H7 (cell line): ENCODE measurements around the gene DNAH10. TPM values are rescaled to one million over a fixed set of nuclear protein-coding genes. Genes with fewer than 3 reads are reported as not detected.
"Not testable (repeated sequence)": the region's sequence is repeated elsewhere in the genome, so short reads cannot be mapped to it uniquely, and the experiment has no call there.

Source experiments
- DNase-seq: peaks from one replicate; pipeline ENCODE4 v3.0.0; 2012
- H3K27me3 ChIP-seq: 2 replicates; pipeline ENCODE4 v1.6.0; 2011; ENCODE audit warnings: mild to moderate bottlenecking, low read length; ENCODE audit not compliant: control insufficient read depth, insufficient read depth
- H3K36me3 ChIP-seq: replicated peaks from 2 replicates; pipeline ENCODE4 v1.5.1; 2011; ENCODE audit warnings: low read length; ENCODE audit not compliant: control insufficient read depth, insufficient read depth
- H3K4me3 ChIP-seq: 2 replicates; pipeline ENCODE4 v1.5.1; 2011; ENCODE audit warnings: low read depth, mild to moderate bottlenecking, control low read depth, low read length, moderate library complexity; ENCODE audit not compliant: insufficient read depth
- total RNA-seq: library from RNA; depleted of rRNA; stranded (reverse); fragments of >200 nt; shearing (Covaris generic); gene quantifications from 2 replicates; pipeline ENCODE4 v1.2.3, GENCODE V29; 2014

DNAH10 gene
- total RNA-seq, 1 experiment from 2014 or later: 0.03 TPM

DNA sequence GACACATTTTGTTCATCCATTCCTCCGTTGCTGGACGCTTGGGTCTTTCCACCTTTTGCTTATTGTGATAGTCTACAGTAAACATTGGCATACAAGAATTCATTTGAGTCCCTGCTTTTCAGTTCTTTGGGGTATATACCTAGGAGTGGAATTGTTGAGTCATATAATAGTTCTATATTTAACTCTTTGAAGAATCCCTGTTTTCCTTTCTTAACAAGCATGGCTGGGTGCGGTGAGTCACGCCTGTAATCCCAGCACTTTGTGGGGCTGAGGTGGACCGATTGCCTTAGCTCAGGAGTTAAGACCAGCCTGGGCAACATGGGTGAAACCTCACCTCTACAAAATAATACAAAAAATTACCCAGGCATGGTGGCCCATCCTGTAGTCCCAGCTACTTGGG, 135.1 kb downstream of the DNAH10 start:
- Histone ChIP-seq H3K27me3 (no peaks in the 10 kb centered on the region), H3K36me3 (no peaks in the 10 kb centered on the region), H3K4me3 (no peak overlapping the region)
- DNase-seq: no peak

DNA sequence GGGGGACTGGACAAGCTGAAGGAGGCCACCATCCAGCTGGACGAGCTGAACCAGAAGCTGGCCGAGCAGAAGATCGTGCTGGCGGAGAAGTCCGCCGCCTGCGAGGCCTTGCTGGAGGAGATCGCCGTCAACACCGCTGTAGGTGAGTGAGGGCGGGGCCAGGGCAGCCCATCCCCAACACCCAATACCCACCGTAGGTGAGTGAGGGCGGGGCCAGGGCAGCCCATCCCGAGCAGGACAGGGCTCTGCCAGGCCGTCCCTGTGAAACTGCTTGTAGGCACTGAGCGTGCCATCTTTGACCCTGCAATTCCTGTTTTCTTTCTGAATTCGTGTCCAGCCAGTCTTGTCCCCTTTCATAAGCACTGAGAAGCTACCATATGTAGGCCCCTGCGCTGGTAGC, 136.6 kb downstream of the DNAH10 start:
- no peak for DNase-seq

DNA sequence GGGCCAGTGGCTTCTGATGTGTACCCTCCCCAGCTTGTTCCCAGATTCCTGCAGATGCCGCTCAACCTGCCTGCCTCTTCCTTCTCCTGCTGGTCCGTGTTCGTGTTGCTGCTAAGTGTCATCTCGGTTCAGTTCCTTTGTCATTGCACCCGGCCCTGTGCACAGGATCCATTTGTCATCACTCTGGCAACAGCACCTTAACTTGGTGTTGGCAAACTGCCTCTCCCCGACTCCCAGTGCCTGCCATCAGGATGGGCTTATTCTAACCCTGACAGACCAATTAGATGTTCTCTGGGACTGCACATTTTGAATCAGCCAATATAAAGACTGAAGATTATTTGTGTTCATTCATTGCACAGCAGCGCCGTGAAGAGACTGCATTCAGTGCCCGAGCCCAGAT, 137.3 kb downstream of the DNAH10 start:
- no peak overlapping the region for H3K4me3 ChIP-seq
- no peaks in the 10 kb centered on the region for H3K36me3 ChIP-seq
- DNase-seq: no peak
- H3K27me3 ChIP-seq: no peaks in the 10 kb centered on the region; the same call in 1 of the 2 replicates

More for the DNA sequence above, 136.6 kb downstream of the DNAH10 start:
- Histone ChIP-seq H3K27me3 (no peaks in the 10 kb centered on the region; the same call in 1 of the 2 replicates), H3K4me3 (no peak overlapping the region), H3K36me3 (no peaks in the 10 kb centered on the region)

DNA sequence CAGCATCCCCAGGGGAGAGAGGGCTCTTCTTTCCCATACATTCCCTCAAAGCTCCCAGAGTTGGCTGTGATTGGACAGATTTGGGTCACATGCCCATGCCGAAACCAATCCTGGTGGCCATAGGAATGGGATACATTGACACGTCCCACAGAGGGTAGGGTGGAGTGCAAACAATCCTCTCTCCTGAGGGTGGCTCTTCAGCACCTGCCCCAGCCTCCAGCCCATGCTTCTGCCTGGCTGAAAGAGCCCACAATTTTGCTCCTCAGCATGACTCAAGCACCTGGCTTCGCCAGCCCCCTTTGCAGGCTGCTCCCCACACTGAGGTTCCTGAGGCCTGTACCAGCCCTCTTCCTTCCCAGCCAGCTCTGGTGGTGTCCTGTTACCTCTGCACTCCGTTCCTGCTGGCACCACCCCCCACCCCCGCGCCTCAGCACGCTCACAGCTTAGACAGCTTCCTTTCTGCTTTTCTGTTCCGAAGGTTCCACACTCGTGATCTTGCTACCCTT, 138.8 kb downstream of the DNAH10 start:
- DNase-seq: peak; percentile 74
- no peak overlapping the region for H3K4me3 ChIP-seq

DNA sequence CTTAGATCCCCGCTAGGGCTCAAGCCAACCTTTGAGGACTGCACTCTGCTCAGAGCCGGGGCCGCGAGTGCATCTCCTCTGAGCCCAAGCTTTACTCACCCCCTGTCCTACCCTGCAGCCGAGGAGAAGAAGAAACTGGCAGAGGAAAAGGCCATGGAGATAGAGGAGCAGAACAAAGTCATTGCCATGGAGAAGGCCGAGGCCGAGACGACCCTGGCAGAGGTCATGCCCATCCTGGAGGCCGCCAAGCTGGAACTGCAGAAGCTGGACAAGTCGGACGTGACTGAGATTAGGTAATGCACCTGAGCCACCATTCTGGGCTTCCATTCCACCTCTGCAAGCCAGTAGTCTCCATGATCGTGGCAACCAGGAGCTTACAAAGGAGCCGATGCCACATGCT, 140.7 kb downstream of the DNAH10 start:
- no peaks in the 10 kb centered on the region; the same call in 1 of the 2 replicates for H3K27me3 ChIP-seq
- no peak overlapping the region for H3K4me3 ChIP-seq
- DNase-seq: no peak
- H3K36me3 ChIP-seq: no peaks in the 10 kb centered on the region

More for the DNA sequence above, 138.8 kb downstream of the DNAH10 start:
- Histone ChIP-seq H3K36me3 (no peaks in the 10 kb centered on the region), H3K27me3 (no peaks in the 10 kb centered on the region; the same call in 1 of the 2 replicates)

DNA sequence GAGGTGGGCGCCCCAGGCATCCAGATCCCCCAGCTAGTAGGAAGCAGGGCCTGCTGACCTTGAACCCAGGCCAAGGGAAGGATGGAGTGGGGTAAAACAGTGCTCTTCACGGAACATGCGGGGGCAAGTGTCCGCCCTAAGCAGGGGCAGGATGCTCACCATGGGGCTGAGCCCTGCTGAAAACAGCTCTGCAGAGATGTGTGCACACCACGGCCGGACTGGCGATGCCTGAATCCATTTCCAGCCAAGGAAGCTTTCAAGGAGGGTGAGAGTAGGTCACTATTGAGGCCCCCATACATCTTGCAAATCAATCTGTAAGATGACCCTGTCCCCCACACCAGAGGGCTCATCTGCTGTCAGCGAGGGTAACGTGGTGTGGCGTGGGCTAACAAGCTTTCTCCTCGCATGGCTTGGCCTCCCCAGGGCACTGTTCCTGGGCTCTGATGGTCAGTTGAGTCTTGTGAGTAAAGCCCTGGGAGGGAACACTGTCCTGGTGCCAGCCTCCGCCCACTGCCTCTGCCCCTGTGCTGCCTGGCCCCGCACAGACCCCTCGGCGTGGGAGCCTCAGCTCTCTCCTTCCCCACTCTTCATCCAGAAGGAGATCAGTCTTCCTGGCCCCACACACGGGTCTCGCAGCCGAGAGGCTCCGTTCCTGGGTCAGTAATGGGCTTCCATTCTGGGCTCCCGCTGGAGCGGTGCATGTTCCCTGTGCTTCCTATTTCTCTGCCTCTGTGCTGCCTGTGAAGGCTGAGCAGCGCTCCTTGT, 141.4 kb downstream of the DNAH10 start:
- no peaks in the 10 kb centered on the region; the same call in 1 of the 2 replicates for H3K27me3 ChIP-seq
- H3K36me3 ChIP-seq: no peaks in the 10 kb centered on the region
- H3K4me3 ChIP-seq: no peak overlapping the region
- DNase-seq: no peak

DNA sequence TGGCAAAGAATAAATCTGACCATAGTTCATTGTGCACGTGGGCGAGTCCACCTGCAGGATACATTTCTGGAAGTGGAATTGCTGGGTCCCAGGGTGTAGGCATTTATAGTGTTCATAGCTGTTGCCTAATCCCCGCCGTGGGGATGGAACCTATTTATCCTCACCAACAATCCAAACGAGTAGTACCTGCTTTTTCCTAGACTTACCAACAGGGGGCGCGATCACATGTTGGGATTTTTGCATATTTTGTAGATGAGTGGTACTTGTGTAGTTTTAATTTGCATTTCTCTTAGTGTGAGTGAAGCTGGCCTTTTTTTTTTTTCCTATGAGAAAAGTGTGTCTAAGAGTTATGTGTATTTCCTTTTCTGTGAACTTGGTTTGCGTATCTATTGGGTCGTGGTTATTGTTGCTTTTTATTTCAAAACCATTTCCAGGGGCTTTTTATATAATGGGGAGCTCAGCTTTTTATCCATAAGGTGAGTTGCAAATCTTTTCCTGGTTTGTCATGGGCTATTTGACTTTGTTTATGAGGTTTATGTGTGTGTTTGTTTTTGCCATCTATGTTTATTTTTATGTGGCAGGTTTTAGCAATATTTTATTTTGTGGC, 143.3 kb downstream of the DNAH10 start:
- peak; percentile 86 for DNase-seq
- no peaks in the 10 kb centered on the region; the same call in 1 of the 2 replicates for H3K27me3 ChIP-seq
- no peak overlapping the region for H3K4me3 ChIP-seq
- H3K36me3 ChIP-seq: no peaks in the 10 kb centered on the region

DNA sequence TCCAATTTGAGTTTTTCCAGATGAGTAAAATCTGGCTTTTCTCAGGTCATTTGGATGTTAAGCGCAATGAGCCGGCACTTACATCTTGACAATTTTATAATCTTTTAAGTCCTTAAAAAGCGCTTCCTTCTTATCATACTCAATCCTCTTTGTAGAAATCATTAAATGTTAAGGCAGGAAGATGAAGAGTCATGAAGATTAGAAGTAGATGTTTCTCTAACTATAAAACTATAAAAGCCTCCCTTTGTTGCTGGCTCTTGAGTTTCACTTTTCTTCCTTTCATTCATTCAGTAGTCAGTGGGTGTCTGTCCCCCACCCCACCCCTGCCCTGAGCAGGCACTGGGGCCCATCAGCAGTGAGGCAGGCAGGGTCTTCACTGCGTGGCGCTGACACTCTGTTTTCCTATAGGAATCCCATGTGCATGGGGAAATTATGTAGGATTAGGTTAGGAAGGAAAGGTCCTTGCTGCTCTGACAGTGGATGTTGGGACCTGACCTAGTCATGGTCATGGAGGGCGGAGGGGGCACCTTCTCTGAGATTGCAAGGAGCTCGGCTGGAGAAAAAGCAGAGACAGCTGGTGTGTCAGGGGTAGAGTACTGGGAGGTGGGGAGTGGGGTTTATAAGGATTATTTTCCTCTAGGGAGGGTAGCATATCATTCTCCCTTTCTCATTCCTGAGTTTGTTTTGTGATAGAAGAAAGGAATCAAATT, 144.8 kb downstream of the DNAH10 start:
- DNase-seq: no peak
- Histone ChIP-seq H3K36me3 (no peaks in the 10 kb centered on the region), H3K4me3 (no peak overlapping the region), H3K27me3 (no peaks in the 10 kb centered on the region; the same call in 1 of the 2 replicates)

DNA sequence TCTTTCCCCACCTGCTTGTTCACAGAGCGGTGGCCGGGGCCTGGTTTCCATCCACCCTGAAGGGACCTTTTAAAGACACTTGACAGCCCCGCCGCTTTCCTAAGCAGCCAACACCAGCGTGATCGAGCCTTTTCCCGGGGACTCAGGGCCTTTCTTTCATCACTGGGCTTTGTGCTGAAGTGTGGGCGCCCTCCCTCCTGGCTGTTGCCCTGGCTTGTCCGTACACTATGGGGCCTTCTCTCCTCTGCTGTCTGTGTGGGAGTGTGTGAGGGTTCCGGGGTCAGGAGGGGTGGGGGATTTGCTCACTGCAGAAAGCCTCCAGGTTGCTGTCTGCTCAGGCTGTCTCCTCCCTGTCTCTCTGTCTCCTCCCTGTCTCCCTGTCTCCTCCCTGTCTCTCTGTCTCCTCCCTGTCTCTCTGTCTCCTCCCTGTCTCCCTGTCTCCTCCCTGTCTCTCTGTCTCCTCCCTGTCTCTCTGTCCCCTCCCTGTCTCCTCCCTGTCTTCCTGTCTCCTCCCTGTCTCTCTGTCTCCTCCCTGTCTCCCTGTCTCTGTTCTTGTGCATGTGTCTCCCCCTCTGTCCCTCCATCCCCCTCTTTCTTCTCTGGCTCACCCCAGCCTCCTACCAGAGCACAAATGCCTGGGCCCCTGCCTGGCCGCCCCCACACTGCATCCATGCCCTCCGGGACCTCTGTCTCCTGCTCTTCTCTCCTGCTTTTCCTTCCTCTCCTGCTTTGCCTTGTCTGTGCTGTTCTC, 145.8 kb downstream of the DNAH10 start:
- H3K4me3 ChIP-seq: no peak overlapping the region
- H3K36me3 ChIP-seq: no peaks in the 10 kb centered on the region
- DNase-seq: peak; percentile 38
- no peaks in the 10 kb centered on the region for H3K27me3 ChIP-seq

DNA sequence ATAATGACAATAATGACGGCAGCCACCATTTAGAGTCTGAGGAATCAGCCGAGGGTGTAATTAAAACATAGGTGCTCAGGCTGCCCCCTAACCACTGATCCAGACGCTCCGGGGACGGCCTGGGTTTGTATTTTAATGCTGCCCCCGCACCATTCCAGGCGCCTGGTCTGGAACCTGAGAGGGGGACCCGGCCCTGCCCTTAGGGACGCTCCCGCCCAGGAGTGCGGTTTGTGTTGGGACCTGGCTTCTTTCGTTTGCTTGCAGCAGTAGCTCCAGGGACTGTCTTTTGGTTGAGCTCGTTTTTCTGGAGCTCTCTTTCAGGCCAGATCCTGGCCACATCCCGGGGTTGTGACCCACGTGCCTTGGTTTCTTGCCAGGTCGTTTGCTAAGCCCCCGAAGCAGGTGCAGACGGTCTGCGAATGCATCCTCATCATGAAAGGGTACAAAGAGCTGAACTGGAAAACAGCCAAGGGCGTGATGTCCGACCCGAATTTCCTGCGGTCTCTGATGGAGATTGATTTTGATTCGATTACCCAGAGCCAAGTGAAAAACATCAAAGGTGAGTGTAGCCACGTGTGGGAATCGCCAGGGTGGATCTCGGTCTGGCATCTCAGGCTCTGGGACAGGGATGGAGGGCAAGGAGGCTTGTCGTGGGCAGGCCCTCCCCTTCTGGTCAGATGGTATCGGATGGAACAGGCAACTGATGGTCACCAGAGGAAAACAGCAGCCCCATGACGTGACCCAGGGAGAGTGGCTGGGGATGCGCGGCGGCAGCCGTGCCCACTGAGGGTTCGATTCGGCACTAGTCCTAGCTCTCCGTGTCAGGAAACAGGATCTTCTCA, 147.0 kb downstream of the DNAH10 start:
- DNase-seq: peak; percentile 36
- Histone ChIP-seq H3K27me3 (no peaks in the 10 kb centered on the region), H3K4me3 (no peak overlapping the region), H3K36me3 (no peaks in the 10 kb centered on the region)

DNA sequence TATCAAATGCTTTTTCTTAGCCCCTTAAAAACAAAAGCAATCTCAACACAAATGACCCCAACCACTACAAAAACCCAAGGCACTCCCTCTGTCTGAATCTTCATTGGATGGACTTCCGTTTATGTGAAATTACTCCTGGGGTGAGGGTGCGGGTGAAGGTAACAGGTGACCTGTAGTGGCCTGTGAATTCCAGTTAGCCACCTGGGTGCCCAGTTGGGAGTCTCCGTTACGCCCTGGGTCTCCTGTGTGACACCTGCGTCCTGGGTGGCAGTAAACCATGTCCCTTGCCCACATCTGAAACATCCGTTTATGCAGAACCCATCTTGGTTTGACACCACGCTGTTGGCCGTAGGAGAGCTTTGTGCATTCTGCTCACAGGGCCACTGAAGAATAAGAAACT, 148.0 kb downstream of the DNAH10 start:
- DNase-seq: no peak
- H3K27me3 ChIP-seq: no peaks in the 10 kb centered on the region
- H3K4me3 ChIP-seq: no peak overlapping the region
- no peaks in the 10 kb centered on the region for H3K36me3 ChIP-seq

DNA sequence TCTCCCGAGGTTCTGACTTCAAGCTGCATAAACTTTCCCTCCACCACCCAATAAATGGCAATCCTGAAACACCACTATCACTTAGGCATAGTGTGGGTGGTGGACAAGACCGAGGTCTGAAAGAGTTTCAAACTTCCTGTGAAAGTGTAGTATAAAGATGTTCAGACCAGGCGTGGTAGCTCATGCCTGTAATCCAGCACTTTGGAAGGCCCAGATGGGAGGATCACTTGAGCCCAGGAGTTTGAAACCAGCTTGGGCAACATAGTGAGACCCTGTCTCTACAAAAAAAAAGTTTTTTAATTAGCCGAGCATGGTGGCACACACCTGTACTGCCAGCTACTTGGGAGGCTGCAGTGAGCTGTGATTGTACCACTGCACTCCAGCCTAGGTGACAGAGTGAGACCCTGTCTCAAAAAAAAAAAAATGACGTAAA, 148.7 kb downstream of the DNAH10 start:
- H3K27me3 ChIP-seq: no peaks in the 10 kb centered on the region
- H3K36me3 ChIP-seq: no peaks in the 10 kb centered on the region
- no peak overlapping the region for H3K4me3 ChIP-seq
- DNase-seq: no peak

DNA sequence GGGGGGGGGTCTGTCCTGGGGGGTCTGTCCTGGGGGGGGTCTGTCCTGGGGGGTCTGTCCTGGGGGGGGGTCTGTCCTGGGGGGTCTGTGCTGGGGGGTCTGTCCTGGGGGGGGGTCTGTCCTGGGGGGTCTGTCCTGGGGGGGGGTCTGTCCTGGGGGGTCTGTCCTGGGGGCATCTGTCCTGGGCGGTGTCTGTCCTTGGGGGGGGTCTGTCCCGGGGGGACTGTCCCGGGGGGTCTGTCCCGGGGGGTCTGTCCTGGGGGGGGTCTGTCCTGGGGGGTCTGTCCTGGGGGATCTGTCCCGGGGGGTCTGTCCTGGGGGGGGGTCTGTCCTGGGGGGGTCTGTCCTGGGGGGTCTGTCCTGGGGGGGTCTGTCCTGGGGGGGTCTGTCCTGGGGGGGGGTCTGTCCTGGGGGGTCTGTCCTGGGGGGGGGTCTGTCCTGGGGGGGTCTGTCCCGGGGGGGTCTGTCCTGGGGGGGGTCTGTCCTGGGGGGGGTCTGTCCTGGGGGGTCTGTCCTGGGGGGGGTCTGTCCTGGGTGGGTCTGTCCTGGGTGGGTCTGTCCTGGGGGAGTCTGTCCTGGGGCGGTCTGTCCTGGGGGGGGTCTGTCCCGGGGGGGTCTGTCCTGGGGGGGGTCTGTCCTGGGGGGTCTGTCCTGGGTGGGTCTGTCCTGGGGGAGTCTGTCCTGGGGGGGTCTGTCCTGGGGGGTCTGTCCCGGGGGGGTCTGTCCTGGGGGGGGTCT, 149.7 kb downstream of the DNAH10 start:
- H3K36me3 ChIP-seq, H3K27me3 ChIP-seq, H3K4me3 ChIP-seq: not testable (repeated sequence)
- DNase-seq: peak; percentile 71
